IMR-90 (cell line): ENCODE data around the gene LGALS13.

Experiments used
- TF ChIP-seq, protein P1 (sequence below): conservative IDR thresholded peaks from 2 replicates; pipeline ENCODE4 v1.5.1; 2012; ENCODE audit warnings: mild to moderate bottlenecking, low read depth, low read length, improper control_type of control experiment
- TF ChIP-seq, protein P2 (sequence below): fragments of 150-350 bp; IDR thresholded peaks from 2 replicates; pipeline ENCODE4 v1.6.1; 2017; ENCODE audit warnings: mild to moderate bottlenecking, antibody characterized with exemption, low read length, low read depth

DNA sequence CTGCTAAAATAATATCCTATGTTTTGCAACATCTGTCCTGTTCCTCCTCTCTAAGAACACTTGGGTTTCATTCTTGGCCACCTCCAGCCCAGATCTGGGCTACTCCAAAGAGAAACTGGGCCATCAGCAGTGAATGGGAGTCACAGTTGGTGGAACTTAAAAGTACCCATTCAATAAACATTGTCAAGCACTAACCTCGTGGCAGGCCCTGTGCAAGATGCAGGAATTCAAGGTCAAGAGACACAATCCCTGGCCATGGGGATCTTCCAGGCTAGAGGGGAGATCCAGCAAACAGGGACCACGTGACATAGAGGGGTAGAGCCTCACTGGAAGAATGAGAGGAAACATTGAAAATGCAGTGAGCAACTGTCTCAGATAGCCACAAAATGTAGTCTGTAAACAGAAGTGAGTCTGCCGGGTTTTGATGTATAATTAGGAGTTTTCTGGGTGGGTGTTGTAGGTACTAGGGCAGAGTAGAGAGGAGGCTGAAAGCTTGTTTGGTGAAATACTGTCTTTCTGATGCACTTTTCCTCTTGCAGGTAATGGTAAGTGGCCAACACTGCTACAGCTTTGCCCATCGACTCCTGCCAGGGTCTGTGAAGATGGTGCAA, 47.5 kb upstream of the LGALS13 start:
- TF ChIP-seq, protein P1, sequence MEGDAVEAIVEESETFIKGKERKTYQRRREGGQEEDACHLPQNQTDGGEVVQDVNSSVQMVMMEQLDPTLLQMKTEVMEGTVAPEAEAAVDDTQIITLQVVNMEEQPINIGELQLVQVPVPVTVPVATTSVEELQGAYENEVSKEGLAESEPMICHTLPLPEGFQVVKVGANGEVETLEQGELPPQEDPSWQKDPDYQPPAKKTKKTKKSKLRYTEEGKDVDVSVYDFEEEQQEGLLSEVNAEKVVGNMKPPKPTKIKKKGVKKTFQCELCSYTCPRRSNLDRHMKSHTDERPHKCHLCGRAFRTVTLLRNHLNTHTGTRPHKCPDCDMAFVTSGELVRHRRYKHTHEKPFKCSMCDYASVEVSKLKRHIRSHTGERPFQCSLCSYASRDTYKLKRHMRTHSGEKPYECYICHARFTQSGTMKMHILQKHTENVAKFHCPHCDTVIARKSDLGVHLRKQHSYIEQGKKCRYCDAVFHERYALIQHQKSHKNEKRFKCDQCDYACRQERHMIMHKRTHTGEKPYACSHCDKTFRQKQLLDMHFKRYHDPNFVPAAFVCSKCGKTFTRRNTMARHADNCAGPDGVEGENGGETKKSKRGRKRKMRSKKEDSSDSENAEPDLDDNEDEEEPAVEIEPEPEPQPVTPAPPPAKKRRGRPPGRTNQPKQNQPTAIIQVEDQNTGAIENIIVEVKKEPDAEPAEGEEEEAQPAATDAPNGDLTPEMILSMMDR = no peak
- TF ChIP-seq, protein P2, sequence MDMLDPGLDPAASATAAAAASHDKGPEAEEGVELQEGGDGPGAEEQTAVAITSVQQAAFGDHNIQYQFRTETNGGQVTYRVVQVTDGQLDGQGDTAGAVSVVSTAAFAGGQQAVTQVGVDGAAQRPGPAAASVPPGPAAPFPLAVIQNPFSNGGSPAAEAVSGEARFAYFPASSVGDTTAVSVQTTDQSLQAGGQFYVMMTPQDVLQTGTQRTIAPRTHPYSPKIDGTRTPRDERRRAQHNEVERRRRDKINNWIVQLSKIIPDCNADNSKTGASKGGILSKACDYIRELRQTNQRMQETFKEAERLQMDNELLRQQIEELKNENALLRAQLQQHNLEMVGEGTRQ = no peak
